Esophagus squamous epithelium (tissue), 5 donors: ENCODE measurements around the gene LRBA. TPM values are rescaled to one million over a fixed set of nuclear protein-coding genes. Genes with fewer than 3 reads are reported as not detected.
"Not testable (repeated sequence)": the region's sequence is repeated elsewhere in the genome, so short reads cannot be mapped to it uniquely, and the experiment has no call there.

Source experiments
- DNase-seq: peaks from one replicate; lab custom pipeline; 2025; lab: John Stamatoyannopoulos, UW
- H3K27ac ChIP-seq, 4 donors: fragments of 200-600 bp; sonication (generic); one replicate each; pipeline ENCODE4 v1.5.1; 2016 to 2019; ENCODE audit warnings: mild to moderate bottlenecking in 1 of 4
- H3K27me3 ChIP-seq, 4 donors: fragments of 200-600 bp; sonication (generic); 1 replicate in 3 of 4; 2 replicates in 1 of 4; pipeline versions ENCODE4 v1.5.1 to v1.6.0; 2017 to 2021; ENCODE audit warnings: antibody characterized with exemption in 1 of 4
- H3K36me3 ChIP-seq, 3 donors: fragments of 200-600 bp; sonication (generic); one replicate each; pipeline ENCODE4 v1.5.1; 2016 to 2019
- H3K4me1 ChIP-seq, 3 donors: fragments of 200-600 bp; sonication (generic); one replicate each; pipeline ENCODE4 v1.5.1; 2017 to 2019
- H3K4me3 ChIP-seq, 4 donors: fragments of 200-600 bp; sonication (generic); 1 replicate in 3 of 4; 2 replicates in 1 of 4; pipeline ENCODE4 v1.5.1; 2016 to 2019; ENCODE audit warnings: mild to moderate bottlenecking in 2 of 4, moderate library complexity in 1 of 4
- H3K9me3 ChIP-seq, 3 donors: fragments of 200-600 bp; sonication (generic); one replicate each; pipeline ENCODE4 v1.5.1; 2016 to 2019
- POLR2A ChIP-seq, 4 donors: fragments of 450-650 bp; IDR thresholded peaks; one replicate each; pipeline ENCODE4 v1.6.1; 2017; ENCODE audit warnings: antibody characterized with exemption in 4 of 4, mild to moderate bottlenecking in 4 of 4, moderate library complexity in 3 of 4
- whole genome bisulfite sequencing, 2 donors: methylation state at CpG; one replicate each; pipeline ENCODE4 v1.1.5; 2018; 5-methylcytosine and 5-hydroxymethylcytosine counted together
- intact Hi-C: fragments of 100-400 bp; cut with DNase I; formaldehyde crosslinking; loops from one replicate; pipeline ENCODE4 v1.15.0; 2022
- total RNA-seq, 4 donors: library from RNA; depleted of rRNA; stranded (reverse); fragments of >200 nt; gene quantifications; one replicate each; pipeline ENCODE4 v1.1.0, GENCODE V29; 2016
- TF ChIP-seq, protein P1 (sequence below), 6 experiments: fragments of 450-650 bp in 4 of 6; fragments of 200-600 bp in 2 of 6; sonication (generic) in 2 of 6; IDR thresholded peaks; one replicate each; pipeline ENCODE4 v1.5.1; 2016 to 2019; ENCODE audit warnings: antibody characterized with exemption in 6 of 6, mild to moderate bottlenecking in 4 of 6, moderate library complexity in 4 of 6
- donor health status: DM: yes; HTN: yes; CAD: no.

The LRBA gene
- total RNA-seq, 4 donors from 2014 or later: 54.7 to 91.8 (median 66.2) TPM

DNA sequence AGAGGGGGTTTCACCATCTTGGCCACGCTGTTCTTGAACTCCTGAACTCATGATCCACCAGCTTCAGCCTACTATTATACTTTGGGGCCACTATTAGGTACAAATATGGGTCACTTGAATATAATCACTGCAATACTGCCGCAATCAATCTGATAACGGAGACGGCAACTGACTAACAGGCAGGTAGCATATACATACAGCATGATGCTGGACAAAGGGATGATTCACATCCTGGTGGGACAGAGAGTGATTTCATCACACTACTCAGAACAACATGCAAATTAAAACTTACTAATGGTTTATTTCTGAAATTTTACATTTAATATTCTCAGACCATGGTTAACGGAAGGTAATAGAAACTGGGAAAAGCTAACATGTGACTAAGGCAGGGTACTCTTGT lies 10.9 kb downstream of the LRBA start:
- 59 to 84% methylated on average over 5 of the region's 5 CpGs for WGBS, 2 donors
- Histone ChIP-seq H3K9me3 (no peaks in the 10 kb centered on the region), H3K27me3 (no peaks in the 10 kb centered on the region), H3K27ac (no peak overlapping the region), H3K4me1 (no peaks in the 10 kb centered on the region), H3K4me3 (no peak overlapping the region), H3K36me3 (peaks cover 0 to under 1% (median 0%) of the 10 kb centered on the region in 3 donors)
- TF ChIP-seq, protein P1, sequence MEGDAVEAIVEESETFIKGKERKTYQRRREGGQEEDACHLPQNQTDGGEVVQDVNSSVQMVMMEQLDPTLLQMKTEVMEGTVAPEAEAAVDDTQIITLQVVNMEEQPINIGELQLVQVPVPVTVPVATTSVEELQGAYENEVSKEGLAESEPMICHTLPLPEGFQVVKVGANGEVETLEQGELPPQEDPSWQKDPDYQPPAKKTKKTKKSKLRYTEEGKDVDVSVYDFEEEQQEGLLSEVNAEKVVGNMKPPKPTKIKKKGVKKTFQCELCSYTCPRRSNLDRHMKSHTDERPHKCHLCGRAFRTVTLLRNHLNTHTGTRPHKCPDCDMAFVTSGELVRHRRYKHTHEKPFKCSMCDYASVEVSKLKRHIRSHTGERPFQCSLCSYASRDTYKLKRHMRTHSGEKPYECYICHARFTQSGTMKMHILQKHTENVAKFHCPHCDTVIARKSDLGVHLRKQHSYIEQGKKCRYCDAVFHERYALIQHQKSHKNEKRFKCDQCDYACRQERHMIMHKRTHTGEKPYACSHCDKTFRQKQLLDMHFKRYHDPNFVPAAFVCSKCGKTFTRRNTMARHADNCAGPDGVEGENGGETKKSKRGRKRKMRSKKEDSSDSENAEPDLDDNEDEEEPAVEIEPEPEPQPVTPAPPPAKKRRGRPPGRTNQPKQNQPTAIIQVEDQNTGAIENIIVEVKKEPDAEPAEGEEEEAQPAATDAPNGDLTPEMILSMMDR (IDR thresholded peaks at IDR 0.05): no peak
- no peak for TF ChIP-seq POLR2A (IDR thresholded peaks at IDR 0.05)
- no peak for DNase-seq
- intact Hi-C loops: no loop called here

- intact Hi-C loops: no loop called here
- no peak for DNase-seq
- no peaks in the 10 kb centered on the region for H3K4me1 ChIP-seq
- H3K27ac ChIP-seq: no peak overlapping the region
- H3K9me3 ChIP-seq: no peaks in the 10 kb centered on the region
- H3K27me3 ChIP-seq: no peaks in the 10 kb centered on the region
- 93 to 97% methylated on average over 7 of the region's 7 CpGs for WGBS, 2 donors
- H3K36me3 ChIP-seq: no peaks in the 10 kb centered on the region
- TF ChIP-seq POLR2A (IDR thresholded peaks at IDR 0.05): no peak
- TF ChIP-seq, protein P1 (IDR thresholded peaks at IDR 0.05): no peak
- no peak overlapping the region for H3K4me3 ChIP-seq
Observed at GRCh38 chr4:151000747-151001429, 14.2 kb downstream of the LRBA start.

GRCh38 chr4:150999086-150999485 lies 16.0 kb downstream of the LRBA start:
- H3K9me3 ChIP-seq: no peaks in the 10 kb centered on the region
- WGBS, 2 donors: 69 to 79% methylated on average over 1 of the region's 1 CpG
- no peak for TF ChIP-seq POLR2A (IDR thresholded peaks at IDR 0.05)
- TF ChIP-seq, protein P1 (IDR thresholded peaks at IDR 0.05): no peak
- intact Hi-C loops: no loop called here
- H3K4me3 ChIP-seq: no peak overlapping the region
- H3K27ac ChIP-seq: no peak overlapping the region
- H3K36me3 ChIP-seq: no peaks in the 10 kb centered on the region
- no peaks in the 10 kb centered on the region for H3K27me3 ChIP-seq
- H3K4me1 ChIP-seq: no peaks in the 10 kb centered on the region
- DNase-seq: no peak

- no peak for TF ChIP-seq POLR2A (IDR thresholded peaks at IDR 0.05)
- TF ChIP-seq, protein P1 (IDR thresholded peaks at IDR 0.05): no peak
- no peaks in the 10 kb centered on the region for H3K27me3 ChIP-seq
Observed at GRCh38 chr4:150997141-150997540, 17.9 kb downstream of the LRBA start.

DNA sequence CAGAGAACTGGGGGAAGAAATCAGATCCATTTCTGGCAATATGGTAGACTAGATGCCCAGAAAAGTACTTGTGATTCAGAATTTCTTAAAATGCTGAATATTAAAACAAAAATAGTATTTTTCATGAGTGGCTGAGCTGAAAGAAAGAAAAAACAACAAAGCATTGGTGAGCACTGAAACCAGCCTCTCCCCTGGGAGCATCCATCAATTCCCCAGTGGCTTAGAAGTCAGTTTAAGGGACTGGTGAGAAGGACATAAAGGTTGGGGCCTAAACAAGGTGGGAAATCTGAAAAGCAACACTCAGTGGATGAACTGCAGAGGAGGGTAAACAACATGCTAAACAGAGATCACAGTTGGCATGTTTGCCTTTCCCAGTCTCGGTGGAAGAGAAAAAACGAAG lies 20.4 kb downstream of the LRBA start:
- Histone ChIP-seq H3K27ac (no peak overlapping the region), H3K4me1 (no peaks in the 10 kb centered on the region), H3K27me3 (no peaks in the 10 kb centered on the region), H3K36me3 (no peaks in the 10 kb centered on the region), H3K4me3 (no peak overlapping the region), H3K9me3 (no peaks in the 10 kb centered on the region)
- no peak for DNase-seq
- 96% methylated on average over 2 of the region's 2 CpGs for WGBS, 2 donors
- TF ChIP-seq, protein P1 (IDR thresholded peaks at IDR 0.05): no peak
- no peak for TF ChIP-seq POLR2A (IDR thresholded peaks at IDR 0.05)
- intact Hi-C loops: no loop called here

More at GRCh38 chr4:150997141-150997540, 17.9 kb downstream of the LRBA start:
- DNase-seq: no peak
- H3K27ac ChIP-seq: no peak overlapping the region
- H3K9me3 ChIP-seq: no peaks in the 10 kb centered on the region
- H3K4me1 ChIP-seq: no peaks in the 10 kb centered on the region
- no peaks in the 10 kb centered on the region for H3K36me3 ChIP-seq
- no peak overlapping the region for H3K4me3 ChIP-seq
- intact Hi-C loops: no loop called here

- H3K36me3 ChIP-seq, H3K27me3 ChIP-seq, DNase-seq, intact Hi-C loops, H3K4me1 ChIP-seq, H3K4me3 ChIP-seq, H3K27ac ChIP-seq, H3K9me3 ChIP-seq: not testable (repeated sequence)
- WGBS, 2 donors: 80 to 91% methylated on average over 2 to 3 of the region's 3 CpGs
Observed at GRCh38 chr4:150993577-150993976, 21.5 kb downstream of the LRBA start.
